Mucosa of descending colon (tissue), 3 donors: ENCODE data around the gene OR52K1. TPM values are rescaled to one million over a fixed set of nuclear protein-coding genes. Genes with fewer than 3 reads are reported as not detected.

Source experiments
- ATAC-seq: fragments of 200-7000 bp; cut with Tn5 transposase; one replicate; pipeline ENCODE4 v1.9.1; 2020; ENCODE audit warnings: mild to moderate bottlenecking, moderate library complexity
- DNase-seq, 3 donors: peaks; one replicate each; pipeline ENCODE4 v3.0.0-alpha.2; 2020
- H3K36me3 ChIP-seq: fragments of 200-600 bp; one replicate; pipeline ENCODE4 v1.8.0; 2021; ENCODE audit warnings: low read depth, mild to moderate bottlenecking
- H3K4me1 ChIP-seq: fragments of 200-600 bp; one replicate; pipeline ENCODE4 v1.8.0; 2021; ENCODE audit warnings: low read depth, mild to moderate bottlenecking
- H3K4me3 ChIP-seq: fragments of 200-600 bp; one replicate; pipeline ENCODE4 v1.8.0; 2021; ENCODE audit warnings: mild to moderate bottlenecking
- H3K9me3 ChIP-seq: fragments of 200-600 bp; one replicate; pipeline ENCODE4 v1.8.0; 2021; ENCODE audit warnings: mild to moderate bottlenecking
- CTCF ChIP-seq: fragments of 200-600 bp; IDR thresholded peaks from one replicate; pipeline ENCODE4 v1.8.0; 2022; ENCODE audit warnings: antibody characterized with exemption, mild to moderate bottlenecking
- intact Hi-C, 2 donors: fragments of 100-400 bp; cut with DNase I in 1 of 2; cut with micrococcal nuclease in 1 of 2; formaldehyde crosslinking; loops; one replicate each; pipeline versions ENCODE4 v1.11.0 to v1.11.1; 2022; cut with DNase I, micrococcal nuclease
- total RNA-seq, 3 donors: library from RNA; stranded (reverse); fragmentation: NEBNext Ultra II Directional in 2 of 3; extraction: Animal tissue kit (Norgen Biotek cat#: 25700) in 2 of 3; gene quantifications; one replicate each; pipeline versions ENCODE4 v1.2.1 to v1.2.4, GENCODE V29; 2021 to 2023
- donor health status: DM: no; HTN: no; CAD: no; lungs with moderate emphysema.
- donor health status: DM: no; HTN: no; CAD: no.
- donor health status: DM: no; HTN: yes; CAD: no.

The OR52K1 gene
- total RNA-seq, 3 donors from 2014 or later: not detected

- H3K4me1 ChIP-seq: no peaks in the 10 kb centered on the region
- TF ChIP-seq CTCF: no peak
- ATAC-seq (no peak), DNase-seq (no peak)
- H3K36me3 ChIP-seq: no peaks in the 10 kb centered on the region
- intact Hi-C loops: no loop called here
- no peak overlapping the region for H3K4me3 ChIP-seq
- no peaks in the 10 kb centered on the region for H3K9me3 ChIP-seq
Observed at GRCh38 chr11:4511282-4512245, 29.1 kb downstream of the OR52K1 start.

- H3K4me1 ChIP-seq: no peaks in the 10 kb centered on the region
- intact Hi-C loops: no loop called here
- no peak for DNase-seq
- TF ChIP-seq CTCF: no peak
- H3K4me3 ChIP-seq: no peak overlapping the region
- no peak for ATAC-seq
- H3K9me3 ChIP-seq: no peaks in the 10 kb centered on the region
- H3K36me3 ChIP-seq: no peaks in the 10 kb centered on the region
Observed at GRCh38 chr11:4514196-4514595, 31.8 kb downstream of the OR52K1 start.

- ATAC-seq (no peak), DNase-seq (no peak)
- Histone ChIP-seq H3K4me1 (no peaks in the 10 kb centered on the region), H3K4me3 (no peak overlapping the region), H3K36me3 (no peaks in the 10 kb centered on the region), H3K9me3 (no peaks in the 10 kb centered on the region)
- intact Hi-C loops: no loop called here
- TF ChIP-seq CTCF: no peak
Observed at GRCh38 chr11:4522339-4522738, 39.9 kb downstream of the OR52K1 start.

- ATAC-seq: no peak
- Histone ChIP-seq H3K36me3 (no peaks in the 10 kb centered on the region), H3K4me3 (no peak overlapping the region), H3K4me1 (no peaks in the 10 kb centered on the region), H3K9me3 (no peaks in the 10 kb centered on the region)
- intact Hi-C loops: no loop called here
- DNase-seq: no peak
- TF ChIP-seq CTCF: no peak
Observed at GRCh38 chr11:4522752-4523151, 40.3 kb downstream of the OR52K1 start.

GRCh38 chr11:4523666-4524065 is 41.2 kb downstream of the OR52K1 start:
- ATAC-seq: no peak
- TF ChIP-seq CTCF: no peak
- intact Hi-C loops: no loop called here

More at GRCh38 chr11:4523666-4524065, 41.2 kb downstream of the OR52K1 start:
- H3K4me1 ChIP-seq: no peaks in the 10 kb centered on the region
- H3K4me3 ChIP-seq: no peak overlapping the region
- DNase-seq: no peak
- H3K9me3 ChIP-seq: no peaks in the 10 kb centered on the region
- no peaks in the 10 kb centered on the region for H3K36me3 ChIP-seq
